ENCODE measurements around the gene PSENEN. TPM values are rescaled to one million over a fixed set of nuclear protein-coding genes. Genes with fewer than 3 reads are reported as not detected.

Gene PSENEN
- total and polyA plus RNA-seq, 2 experiments from 2014 or later, result 20.6 to 175 TPM

DNA sequence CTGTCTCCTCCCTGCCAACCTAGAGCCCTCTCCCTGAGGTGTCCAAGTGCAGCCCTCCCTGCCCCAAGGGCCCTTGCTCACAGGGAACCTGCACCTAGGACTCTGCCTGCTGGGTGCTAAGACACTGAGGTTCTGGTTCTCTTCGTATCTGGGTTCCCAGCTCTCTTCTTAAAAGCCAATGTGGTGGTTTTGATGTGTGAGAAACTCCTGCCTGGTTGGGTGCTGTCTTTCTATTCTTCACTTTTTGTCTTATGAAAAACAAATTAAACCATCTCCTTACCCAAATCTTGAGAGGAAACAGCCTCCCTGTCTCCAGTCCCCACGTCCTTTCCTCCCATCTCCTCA, 32.0 kb upstream of the PSENEN start:
- no peaks in the 10 kb centered on the region for H3K27me3 ChIP-seq (ENCODE audit: insufficient read depth)
- TF ChIP-seq STAT1 (IDR thresholded peaks at IDR 0.05; ENCODE audit: unreplicated experiment), result no peak
- no peak for TF ChIP-seq NANOG (IDR thresholded peaks at IDR 0.05; ENCODE audit: borderline replicate concordance)
- no peak for TF ChIP-seq CREB1 (CRISPR knock-in tag; IDR thresholded peaks at IDR 0.05; ENCODE audit: low read depth)
- TF ChIP-seq, protein P1, sequence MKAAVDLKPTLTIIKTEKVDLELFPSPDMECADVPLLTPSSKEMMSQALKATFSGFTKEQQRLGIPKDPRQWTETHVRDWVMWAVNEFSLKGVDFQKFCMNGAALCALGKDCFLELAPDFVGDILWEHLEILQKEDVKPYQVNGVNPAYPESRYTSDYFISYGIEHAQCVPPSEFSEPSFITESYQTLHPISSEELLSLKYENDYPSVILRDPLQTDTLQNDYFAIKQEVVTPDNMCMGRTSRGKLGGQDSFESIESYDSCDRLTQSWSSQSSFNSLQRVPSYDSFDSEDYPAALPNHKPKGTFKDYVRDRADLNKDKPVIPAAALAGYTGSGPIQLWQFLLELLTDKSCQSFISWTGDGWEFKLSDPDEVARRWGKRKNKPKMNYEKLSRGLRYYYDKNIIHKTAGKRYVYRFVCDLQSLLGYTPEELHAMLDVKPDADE (IDR thresholded peaks at IDR 0.05), result no peak
- TF ChIP-seq, protein P2, sequence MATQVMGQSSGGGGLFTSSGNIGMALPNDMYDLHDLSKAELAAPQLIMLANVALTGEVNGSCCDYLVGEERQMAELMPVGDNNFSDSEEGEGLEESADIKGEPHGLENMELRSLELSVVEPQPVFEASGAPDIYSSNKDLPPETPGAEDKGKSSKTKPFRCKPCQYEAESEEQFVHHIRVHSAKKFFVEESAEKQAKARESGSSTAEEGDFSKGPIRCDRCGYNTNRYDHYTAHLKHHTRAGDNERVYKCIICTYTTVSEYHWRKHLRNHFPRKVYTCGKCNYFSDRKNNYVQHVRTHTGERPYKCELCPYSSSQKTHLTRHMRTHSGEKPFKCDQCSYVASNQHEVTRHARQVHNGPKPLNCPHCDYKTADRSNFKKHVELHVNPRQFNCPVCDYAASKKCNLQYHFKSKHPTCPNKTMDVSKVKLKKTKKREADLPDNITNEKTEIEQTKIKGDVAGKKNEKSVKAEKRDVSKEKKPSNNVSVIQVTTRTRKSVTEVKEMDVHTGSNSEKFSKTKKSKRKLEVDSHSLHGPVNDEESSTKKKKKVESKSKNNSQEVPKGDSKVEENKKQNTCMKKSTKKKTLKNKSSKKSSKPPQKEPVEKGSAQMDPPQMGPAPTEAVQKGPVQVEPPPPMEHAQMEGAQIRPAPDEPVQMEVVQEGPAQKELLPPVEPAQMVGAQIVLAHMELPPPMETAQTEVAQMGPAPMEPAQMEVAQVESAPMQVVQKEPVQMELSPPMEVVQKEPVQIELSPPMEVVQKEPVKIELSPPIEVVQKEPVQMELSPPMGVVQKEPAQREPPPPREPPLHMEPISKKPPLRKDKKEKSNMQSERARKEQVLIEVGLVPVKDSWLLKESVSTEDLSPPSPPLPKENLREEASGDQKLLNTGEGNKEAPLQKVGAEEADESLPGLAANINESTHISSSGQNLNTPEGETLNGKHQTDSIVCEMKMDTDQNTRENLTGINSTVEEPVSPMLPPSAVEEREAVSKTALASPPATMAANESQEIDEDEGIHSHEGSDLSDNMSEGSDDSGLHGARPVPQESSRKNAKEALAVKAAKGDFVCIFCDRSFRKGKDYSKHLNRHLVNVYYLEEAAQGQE (IDR thresholded peaks at IDR 0.05; ENCODE audit: unreplicated experiment), result no peak
- TF ChIP-seq POLR2AphosphoS5 (IDR thresholded peaks at IDR 0.05; ENCODE audit: low read depth), result no peak
- TF ChIP-seq, protein P3, sequence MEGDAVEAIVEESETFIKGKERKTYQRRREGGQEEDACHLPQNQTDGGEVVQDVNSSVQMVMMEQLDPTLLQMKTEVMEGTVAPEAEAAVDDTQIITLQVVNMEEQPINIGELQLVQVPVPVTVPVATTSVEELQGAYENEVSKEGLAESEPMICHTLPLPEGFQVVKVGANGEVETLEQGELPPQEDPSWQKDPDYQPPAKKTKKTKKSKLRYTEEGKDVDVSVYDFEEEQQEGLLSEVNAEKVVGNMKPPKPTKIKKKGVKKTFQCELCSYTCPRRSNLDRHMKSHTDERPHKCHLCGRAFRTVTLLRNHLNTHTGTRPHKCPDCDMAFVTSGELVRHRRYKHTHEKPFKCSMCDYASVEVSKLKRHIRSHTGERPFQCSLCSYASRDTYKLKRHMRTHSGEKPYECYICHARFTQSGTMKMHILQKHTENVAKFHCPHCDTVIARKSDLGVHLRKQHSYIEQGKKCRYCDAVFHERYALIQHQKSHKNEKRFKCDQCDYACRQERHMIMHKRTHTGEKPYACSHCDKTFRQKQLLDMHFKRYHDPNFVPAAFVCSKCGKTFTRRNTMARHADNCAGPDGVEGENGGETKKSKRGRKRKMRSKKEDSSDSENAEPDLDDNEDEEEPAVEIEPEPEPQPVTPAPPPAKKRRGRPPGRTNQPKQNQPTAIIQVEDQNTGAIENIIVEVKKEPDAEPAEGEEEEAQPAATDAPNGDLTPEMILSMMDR (conservative IDR thresholded peaks at IDR 0.05; ENCODE audit: low read depth in 2 of 2), result no peak
- TF ChIP-seq ZNF114 (CRISPR knock-in tag; IDR thresholded peaks at IDR 0.05), result no peak
- no peak for TF ChIP-seq ZNF331 (CRISPR knock-in tag; IDR thresholded peaks at IDR 0.05; ENCODE audit: low read depth)
- TF ChIP-seq EZH2phosphoT487 (IDR thresholded peaks at IDR 0.05; ENCODE audit: unreplicated experiment), result no peak
- no peak for TF ChIP-seq EZH2 (IDR thresholded peaks at IDR 0.05; ENCODE audit: low read depth, unreplicated experiment)
- TF ChIP-seq JUNB (IDR thresholded peaks at IDR 0.05; ENCODE audit: unreplicated experiment), result no peak
- TF ChIP-seq, protein P4, sequence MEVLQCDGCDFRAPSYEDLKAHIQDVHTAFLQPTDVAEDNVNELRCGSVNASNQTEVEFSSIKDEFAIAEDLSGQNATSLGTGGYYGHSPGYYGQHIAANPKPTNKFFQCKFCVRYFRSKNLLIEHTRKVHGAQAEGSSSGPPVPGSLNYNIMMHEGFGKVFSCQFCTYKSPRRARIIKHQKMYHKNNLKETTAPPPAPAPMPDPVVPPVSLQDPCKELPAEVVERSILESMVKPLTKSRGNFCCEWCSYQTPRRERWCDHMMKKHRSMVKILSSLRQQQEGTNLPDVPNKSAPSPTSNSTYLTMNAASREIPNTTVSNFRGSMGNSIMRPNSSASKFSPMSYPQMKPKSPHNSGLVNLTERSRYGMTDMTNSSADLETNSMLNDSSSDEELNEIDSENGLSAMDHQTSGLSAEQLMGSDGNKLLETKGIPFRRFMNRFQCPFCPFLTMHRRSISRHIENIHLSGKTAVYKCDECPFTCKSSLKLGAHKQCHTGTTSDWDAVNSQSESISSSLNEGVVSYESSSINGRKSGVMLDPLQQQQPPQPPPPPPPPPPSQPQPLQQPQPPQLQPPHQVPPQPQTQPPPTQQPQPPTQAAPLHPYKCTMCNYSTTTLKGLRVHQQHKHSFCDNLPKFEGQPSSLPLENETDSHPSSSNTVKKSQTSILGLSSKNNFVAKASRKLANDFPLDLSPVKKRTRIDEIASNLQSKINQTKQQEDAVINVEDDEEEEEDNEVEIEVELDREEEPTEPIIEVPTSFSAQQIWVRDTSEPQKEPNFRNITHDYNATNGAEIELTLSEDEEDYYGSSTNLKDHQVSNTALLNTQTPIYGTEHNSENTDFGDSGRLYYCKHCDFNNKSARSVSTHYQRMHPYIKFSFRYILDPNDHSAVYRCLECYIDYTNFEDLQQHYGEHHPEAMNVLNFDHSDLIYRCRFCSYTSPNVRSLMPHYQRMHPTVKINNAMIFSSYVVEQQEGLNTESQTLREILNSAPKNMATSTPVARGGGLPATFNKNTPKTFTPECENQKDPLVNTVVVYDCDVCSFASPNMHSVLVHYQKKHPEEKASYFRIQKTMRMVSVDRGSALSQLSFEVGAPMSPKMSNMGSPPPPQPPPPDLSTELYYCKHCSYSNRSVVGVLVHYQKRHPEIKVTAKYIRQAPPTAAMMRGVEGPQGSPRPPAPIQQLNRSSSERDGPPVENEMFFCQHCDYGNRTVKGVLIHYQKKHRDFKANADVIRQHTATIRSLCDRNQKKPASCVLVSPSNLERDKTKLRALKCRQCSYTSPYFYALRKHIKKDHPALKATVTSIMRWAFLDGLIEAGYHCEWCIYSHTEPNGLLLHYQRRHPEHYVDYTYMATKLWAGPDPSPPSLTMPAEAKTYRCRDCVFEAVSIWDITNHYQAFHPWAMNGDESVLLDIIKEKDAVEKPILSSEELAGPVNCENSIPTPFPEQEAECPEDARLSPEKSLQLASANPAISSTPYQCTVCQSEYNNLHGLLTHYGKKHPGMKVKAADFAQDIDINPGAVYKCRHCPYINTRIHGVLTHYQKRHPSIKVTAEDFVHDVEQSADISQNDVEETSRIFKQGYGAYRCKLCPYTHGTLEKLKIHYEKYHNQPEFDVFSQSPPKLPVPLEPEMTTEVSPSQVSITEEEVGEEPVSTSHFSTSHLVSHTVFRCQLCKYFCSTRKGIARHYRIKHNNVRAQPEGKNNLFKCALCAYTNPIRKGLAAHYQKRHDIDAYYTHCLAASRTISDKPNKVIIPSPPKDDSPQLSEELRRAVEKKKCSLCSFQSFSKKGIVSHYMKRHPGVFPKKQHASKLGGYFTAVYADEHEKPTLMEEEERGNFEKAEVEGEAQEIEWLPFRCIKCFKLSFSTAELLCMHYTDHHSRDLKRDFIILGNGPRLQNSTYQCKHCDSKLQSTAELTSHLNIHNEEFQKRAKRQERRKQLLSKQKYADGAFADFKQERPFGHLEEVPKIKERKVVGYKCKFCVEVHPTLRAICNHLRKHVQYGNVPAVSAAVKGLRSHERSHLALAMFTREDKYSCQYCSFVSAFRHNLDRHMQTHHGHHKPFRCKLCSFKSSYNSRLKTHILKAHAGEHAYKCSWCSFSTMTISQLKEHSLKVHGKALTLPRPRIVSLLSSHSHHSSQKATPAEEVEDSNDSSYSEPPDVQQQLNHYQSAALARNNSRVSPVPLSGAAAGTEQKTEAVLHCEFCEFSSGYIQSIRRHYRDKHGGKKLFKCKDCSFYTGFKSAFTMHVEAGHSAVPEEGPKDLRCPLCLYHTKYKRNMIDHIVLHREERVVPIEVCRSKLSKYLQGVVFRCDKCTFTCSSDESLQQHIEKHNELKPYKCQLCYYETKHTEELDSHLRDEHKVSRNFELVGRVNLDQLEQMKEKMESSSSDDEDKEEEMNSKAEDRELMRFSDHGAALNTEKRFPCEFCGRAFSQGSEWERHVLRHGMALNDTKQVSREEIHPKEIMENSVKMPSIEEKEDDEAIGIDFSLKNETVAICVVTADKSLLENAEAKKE (CRISPR knock-in tag; IDR thresholded peaks at IDR 0.05), result no peak
- H3K9me2 ChIP-seq (ENCODE audit: insufficient read depth), result no peaks in the 10 kb centered on the region
- H3K4me1 ChIP-seq (ENCODE audit: insufficient read depth), result peaks cover 39% of the 10 kb centered on the region
- no peak overlapping the region for H2AFZ ChIP-seq
- H3K27me3 Mint-ChIP-seq (ENCODE audit: insufficient read depth, low read depth, poor library complexity), result peaks cover 19% of the 10 kb centered on the region
- peaks cover 3% of the 10 kb centered on the region; the same call in 1 of the 3 replicates for H3K36me3 Mint-ChIP-seq (ENCODE audit: low read depth)
- no peak overlapping the region for H3K4me2 ChIP-seq
- H3K27ac Mint-ChIP-seq, result no peak overlapping the region
- H3F3A ChIP-seq (replicated peaks; ENCODE audit: low read depth), result peaks cover 10% of the 10 kb centered on the region; the same call in 1 of the 2 replicates
- H3K27ac ChIP-seq (ENCODE audit: low read depth), result no peak overlapping the region
- H3K79me2 ChIP-seq (replicated peaks; ENCODE audit: insufficient read depth), result peaks cover 3% of the 10 kb centered on the region
- no peak overlapping the region; the same call in 2 of the 3 replicates for H3K4me3 Mint-ChIP-seq
- no peak overlapping the region for H3K4me3 ChIP-seq
- H3K9me3 Mint-ChIP-seq, result no peaks in the 10 kb centered on the region
- ATAC-seq, result no peak
- peaks cover 47% of the 10 kb centered on the region for H3K4me1 Mint-ChIP-seq
- no peak for DNase-seq (ENCODE audit: low spot score)
- H3K36me3 ChIP-seq (ENCODE audit: insufficient read depth), result no peaks in the 10 kb centered on the region
- H4K20me1 ChIP-seq (replicated peaks; ENCODE audit: insufficient read depth), result peaks cover under 1% of the 10 kb centered on the region; the same call in 1 of the 2 replicates

Measured in GM23338 (cell line).